GM21619 (cell line): Measurements from ENCODE around the gene NIFK.
"Not testable (repeated sequence)": the region's sequence is repeated elsewhere in the genome, so short reads cannot be mapped to it uniquely, and the experiment has no call there.

Experiments
- ATAC-seq: cut with Tn5 transposase; IDR thresholded peaks from one replicate; pipeline ENCODE4 v1.9.1; 2021; ENCODE audit not compliant: unreplicated experiment

The NIFK gene

GRCh38 chr2:121734544-121734943, 2.1 kb downstream of the NIFK start:
- not testable (repeated sequence) for ATAC-seq

- no peak for ATAC-seq
These were observed 5.3 kb downstream of the NIFK start for GRCh38 chr2:121731366-121731765.

GRCh38 chr2:121727950-121728349, 8.7 kb downstream of the NIFK start:
- no peak for ATAC-seq

GRCh38 chr2:121727332-121727731, 9.3 kb downstream of the NIFK start:
- ATAC-seq = no peak

GRCh38 chr2:121723316-121723715, 13.4 kb downstream of the NIFK start:
- ATAC-seq = no peak

GRCh38 chr2:121722479-121722878, 14.2 kb downstream of the NIFK start:
- ATAC-seq = no peak

GRCh38 chr2:121721926-121722325, 14.7 kb downstream of the NIFK start:
- no peak for ATAC-seq

GRCh38 chr2:121717529-121717928, 19.1 kb downstream of the NIFK start:
- ATAC-seq = no peak

- no peak for ATAC-seq
These were observed 20.5 kb downstream of the NIFK start for GRCh38 chr2:121716126-121716525.

GRCh38 chr2:121711481-121711880, 25.2 kb downstream of the NIFK start:
- ATAC-seq = not testable (repeated sequence)

GRCh38 chr2:121710470-121711170, 26.1 kb downstream of the NIFK start:
- no peak for ATAC-seq

GRCh38 chr2:121709776-121710469, 26.8 kb downstream of the NIFK start:
- no peak for ATAC-seq

GRCh38 chr2:121707920-121708361, 28.7 kb downstream of the NIFK start:
- no peak for ATAC-seq

- ATAC-seq = no peak
These were observed 29.2 kb downstream of the NIFK start for GRCh38 chr2:121707344-121707919.

GRCh38 chr2:121705958-121706357, 30.7 kb downstream of the NIFK start:
- ATAC-seq = no peak

GRCh38 chr2:121705390-121705789, 31.3 kb downstream of the NIFK start:
- no peak for ATAC-seq

GRCh38 chr2:121701761-121702160, 34.9 kb downstream of the NIFK start:
- not testable (repeated sequence) for ATAC-seq

GRCh38 chr2:121699421-121700333, 37.0 kb downstream of the NIFK start:
- ATAC-seq = peak; percentile 99

- no peak for ATAC-seq
These were observed 38.3 kb downstream of the NIFK start for GRCh38 chr2:121698318-121698930.

GRCh38 chr2:121697108-121697631, 39.5 kb downstream of the NIFK start:
- no peak for ATAC-seq
